Activated naive CD4-positive, alpha-beta T cell treated with anti-CD3 and anti-CD28 coated beads, Interleukin-2, amount 50 U/mL, for 72 hours (primary cell): Measurements from ENCODE around the gene PKHD1. TPM values are rescaled to one million over a fixed set of nuclear protein-coding genes. Genes with fewer than 3 reads are reported as not detected.

Source experiments
- ATAC-seq, 2 donors: fragments of 150-1000 bp; cut with Tn5 transposase; 2 replicates each; pipeline ENCODE4 v1.10.0; 2021; ENCODE audit warnings: mild to moderate bottlenecking in 2 of 2, moderate library complexity in 2 of 2
- DNase-seq, 2 donors: peaks; one replicate each; pipeline ENCODE4 v3.0.0; 2021 to 2022; ENCODE audit warnings: low spot score in 2 of 2
- H3K27ac Mint-ChIP-seq, 2 donors: one replicate each; pipeline ENCODE4 v1.8.0; 2022; ENCODE audit warnings: mild to moderate bottlenecking in 2 of 2, mixed read lengths in 2 of 2
- H3K36me3 Mint-ChIP-seq, 2 donors: one replicate each; pipeline ENCODE4 v1.8.0; 2022; ENCODE audit warnings: mixed read lengths in 2 of 2
- H3K9me3 Mint-ChIP-seq, 2 donors: one replicate each; pipeline ENCODE4 v1.8.0; 2022; ENCODE audit warnings: mixed read lengths in 2 of 2
- total RNA-seq, 2 donors: library from RNA; stranded (reverse); gene quantifications; one replicate each; pipeline ENCODE4 v1.2.3, GENCODE V29; 2022

Gene PKHD1
- total RNA-seq, 2 donors from 2014 or later, result not detected

DNA sequence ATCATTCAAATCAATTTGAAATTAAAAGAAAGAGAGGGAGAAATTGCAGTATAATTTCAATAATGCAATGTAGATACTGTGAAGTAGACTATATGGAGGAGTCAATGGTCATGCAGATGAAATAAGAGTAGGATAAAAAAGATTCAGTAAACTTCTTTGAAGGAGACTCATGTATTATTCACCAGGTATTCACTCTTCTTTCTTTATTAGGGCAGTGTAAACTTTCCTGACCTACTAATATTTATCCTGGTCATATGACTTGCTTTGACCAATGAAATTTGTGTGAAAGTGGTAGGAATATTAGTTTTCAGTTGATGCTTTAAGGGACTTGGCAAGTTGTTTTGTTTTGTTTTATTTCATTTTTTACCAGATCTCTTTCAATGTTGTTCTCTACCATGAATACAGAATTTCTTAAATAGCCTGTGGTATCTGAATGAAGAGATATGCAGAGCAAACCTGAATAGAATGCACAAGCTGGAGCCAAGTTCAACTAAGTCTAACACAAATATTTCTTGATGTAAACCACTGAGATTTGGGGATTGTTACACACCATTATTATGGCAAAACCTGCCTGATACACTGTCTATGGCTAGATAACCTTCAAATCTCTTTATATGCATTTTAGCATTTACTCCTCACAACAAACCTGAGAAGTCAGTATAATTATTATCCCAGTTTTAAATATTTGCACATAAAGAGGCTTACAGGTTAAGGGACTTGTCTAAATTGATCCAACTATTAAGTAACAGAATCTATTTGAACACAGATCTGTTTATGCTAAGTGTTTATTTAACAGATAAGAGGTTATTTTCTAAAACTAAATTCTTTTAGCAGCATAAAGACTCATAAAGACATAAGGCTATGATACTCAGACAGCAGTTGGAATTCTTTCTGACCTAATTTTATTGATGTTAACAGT lies 311.2 kb downstream of the PKHD1 start:
- H3K36me3 Mint-ChIP-seq, result no peaks in the 10 kb centered on the region
- no peaks in the 10 kb centered on the region for H3K9me3 Mint-ChIP-seq
- no peak for ATAC-seq
- DNase-seq, result no peak
- H3K27ac Mint-ChIP-seq, result no peak overlapping the region

DNA sequence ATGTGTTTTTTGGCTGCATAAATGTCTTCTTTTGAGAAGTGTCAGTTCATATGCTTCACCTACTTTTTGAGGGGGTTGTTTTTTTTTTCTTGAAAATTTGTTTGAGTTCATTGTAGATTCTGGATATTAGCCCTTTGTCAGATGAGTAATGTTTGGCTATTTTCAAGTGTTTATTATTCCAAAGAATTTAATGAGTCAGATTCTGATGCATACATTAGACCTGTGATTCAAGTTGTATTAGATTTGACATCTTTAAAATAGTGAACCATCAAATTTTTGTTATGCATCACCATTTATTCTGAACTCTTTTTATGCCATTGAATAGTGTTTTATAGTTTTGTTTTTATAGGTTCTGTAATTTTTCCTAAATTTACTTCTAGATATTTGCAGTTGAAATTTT lies 319.3 kb downstream of the PKHD1 start:
- H3K36me3 Mint-ChIP-seq, result no peaks in the 10 kb centered on the region
- peaks cover 8 to 20% of the 10 kb centered on the region in 2 donors for H3K9me3 Mint-ChIP-seq
- ATAC-seq, result no peak
- no peak for DNase-seq
- H3K27ac Mint-ChIP-seq, result no peak overlapping the region

DNA sequence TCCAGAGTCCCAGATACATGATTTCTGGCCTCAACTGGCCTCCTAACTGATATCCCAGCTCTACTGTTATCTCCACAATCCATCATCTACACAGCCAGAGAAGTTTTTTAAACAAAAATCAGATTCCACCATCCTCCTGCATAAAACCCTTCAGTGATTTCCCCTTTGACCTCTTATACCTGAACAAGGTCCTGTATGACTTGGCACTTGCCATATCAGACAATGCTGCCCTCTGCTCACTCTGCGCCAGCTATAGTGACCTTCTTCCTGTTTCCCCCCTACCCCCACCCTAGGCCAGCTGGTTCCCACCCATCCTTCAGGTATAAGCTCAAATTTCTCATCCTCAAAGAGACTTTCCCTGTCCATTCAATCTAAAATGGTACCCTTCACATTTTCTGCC lies 322.2 kb downstream of the PKHD1 start:
- H3K36me3 Mint-ChIP-seq, result no peaks in the 10 kb centered on the region
- no peak overlapping the region for H3K27ac Mint-ChIP-seq
- ATAC-seq, result no peak
- peaks cover 13 to 20% of the 10 kb centered on the region in 2 donors for H3K9me3 Mint-ChIP-seq
- DNase-seq, result no peak

GRCh38 chr6:51753635-51754034 lies 333.8 kb downstream of the PKHD1 start:
- ATAC-seq, result no peak
- H3K27ac Mint-ChIP-seq, result no peak overlapping the region
- H3K36me3 Mint-ChIP-seq, result no peaks in the 10 kb centered on the region
- H3K9me3 Mint-ChIP-seq, result peaks cover 0 to 3% of the 10 kb centered on the region in 2 donors
- no peak for DNase-seq

DNA sequence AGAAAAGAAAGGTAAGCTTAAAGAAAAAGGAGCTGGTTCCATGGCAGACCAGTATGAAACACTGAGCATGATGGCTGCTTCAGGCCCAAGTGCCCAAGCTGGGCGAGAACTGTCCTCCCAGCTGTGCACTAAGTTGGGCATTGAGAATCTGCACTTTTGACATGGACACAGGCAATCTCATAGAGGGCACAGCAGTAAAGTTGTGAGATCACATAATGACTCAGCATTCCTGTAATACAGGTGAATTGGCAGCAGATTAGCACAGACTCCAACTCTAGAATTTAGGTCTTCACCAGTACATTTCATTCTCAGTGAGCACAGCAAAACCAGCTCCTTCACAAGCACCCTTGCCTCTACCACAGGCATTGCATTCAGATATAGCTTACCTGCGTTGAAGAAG lies 343.4 kb downstream of the PKHD1 start:
- Mint-ChIP-seq H3K9me3 (peaks cover 5 to 10% of the 10 kb centered on the region in 2 donors), H3K36me3 (no peaks in the 10 kb centered on the region), H3K27ac (no peak overlapping the region)
- no peak for DNase-seq
- no peak for ATAC-seq

DNA sequence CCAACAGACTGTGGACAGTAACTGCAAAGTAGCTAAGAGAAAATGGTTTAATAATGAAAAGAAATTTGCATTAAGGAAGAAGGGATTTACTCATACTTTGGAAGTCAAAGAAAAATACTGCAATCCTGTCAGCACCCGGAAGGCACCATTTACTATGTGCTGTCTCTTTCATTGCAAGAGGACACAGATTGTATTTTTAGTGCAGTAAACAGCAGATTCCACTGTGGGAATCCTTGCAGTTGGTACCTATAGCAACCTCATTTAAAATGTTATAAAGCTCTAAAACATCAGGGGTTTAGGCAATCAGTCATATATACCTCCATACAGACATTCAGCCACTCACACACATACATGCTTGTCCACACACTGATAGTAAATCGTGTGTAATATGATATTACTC lies 346.8 kb downstream of the PKHD1 start:
- no peak for DNase-seq
- H3K36me3 Mint-ChIP-seq, result no peaks in the 10 kb centered on the region
- no peak for ATAC-seq
- H3K9me3 Mint-ChIP-seq, result peaks cover 5 to 10% of the 10 kb centered on the region in 2 donors
- no peak overlapping the region for H3K27ac Mint-ChIP-seq

DNA sequence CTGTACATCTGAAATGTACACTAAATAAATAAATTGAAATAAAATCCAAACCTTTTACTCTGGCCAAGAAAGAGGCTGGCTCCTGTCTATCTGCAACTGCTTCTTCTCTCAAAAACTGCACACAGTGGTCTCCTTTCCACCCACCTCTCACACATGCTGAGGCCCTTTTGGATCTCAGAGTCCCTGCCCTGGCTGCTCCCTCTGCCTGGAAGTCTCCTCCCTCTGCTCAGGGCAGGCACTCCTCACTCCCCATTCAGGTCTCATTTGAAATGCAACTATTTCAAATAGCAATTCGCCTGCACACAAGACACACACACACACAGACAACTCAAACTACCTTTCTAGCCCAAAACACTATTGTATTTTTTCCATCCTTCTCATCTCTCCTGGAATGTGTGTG lies 348.8 kb downstream of the PKHD1 start:
- H3K27ac Mint-ChIP-seq, result no peak overlapping the region
- no peaks in the 10 kb centered on the region for H3K36me3 Mint-ChIP-seq
- ATAC-seq (no peak), DNase-seq (no peak)
- H3K9me3 Mint-ChIP-seq, result peaks cover 5 to 9% of the 10 kb centered on the region in 2 donors

DNA sequence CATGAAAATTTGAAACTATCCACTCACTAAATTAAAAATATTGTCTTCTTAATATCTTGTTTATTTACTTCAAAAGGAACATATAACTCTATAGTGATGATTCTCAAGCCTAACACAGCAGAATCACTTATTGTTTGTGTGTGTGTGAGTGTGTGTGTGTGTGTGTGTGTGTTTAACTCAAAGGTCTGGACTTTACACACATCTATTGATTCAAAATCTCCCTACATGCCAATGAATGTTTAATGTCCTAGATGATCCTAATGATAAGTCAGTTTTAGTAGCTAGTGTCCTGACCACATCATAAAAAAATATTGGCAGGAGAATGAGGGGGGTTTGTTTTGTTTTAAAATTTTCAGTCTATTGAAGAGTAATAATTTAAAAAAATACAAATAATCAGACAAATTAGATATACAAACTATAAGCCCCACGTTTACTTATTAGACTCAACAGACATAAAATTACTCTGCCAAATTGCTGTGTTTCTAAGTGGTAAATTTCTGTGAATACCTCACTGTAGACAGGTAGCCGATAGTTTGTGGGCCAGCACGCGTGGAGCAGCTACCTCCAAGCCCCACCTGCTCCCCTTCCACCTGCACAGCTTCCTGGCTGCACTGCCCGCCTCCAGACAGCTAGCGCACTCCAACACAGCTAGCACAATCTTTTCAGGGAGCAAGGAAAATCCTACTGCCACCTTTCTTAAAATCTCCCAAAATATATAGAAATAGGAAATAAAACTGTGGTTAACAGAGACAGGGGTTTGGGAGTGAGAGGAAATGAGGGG lies 349.6 kb downstream of the PKHD1 start:
- Mint-ChIP-seq H3K27ac (no peak overlapping the region), H3K36me3 (no peaks in the 10 kb centered on the region), H3K9me3 (peaks cover under 1 to 6% of the 10 kb centered on the region in 2 donors)
- ATAC-seq (no peak), DNase-seq (no peak)

DNA sequence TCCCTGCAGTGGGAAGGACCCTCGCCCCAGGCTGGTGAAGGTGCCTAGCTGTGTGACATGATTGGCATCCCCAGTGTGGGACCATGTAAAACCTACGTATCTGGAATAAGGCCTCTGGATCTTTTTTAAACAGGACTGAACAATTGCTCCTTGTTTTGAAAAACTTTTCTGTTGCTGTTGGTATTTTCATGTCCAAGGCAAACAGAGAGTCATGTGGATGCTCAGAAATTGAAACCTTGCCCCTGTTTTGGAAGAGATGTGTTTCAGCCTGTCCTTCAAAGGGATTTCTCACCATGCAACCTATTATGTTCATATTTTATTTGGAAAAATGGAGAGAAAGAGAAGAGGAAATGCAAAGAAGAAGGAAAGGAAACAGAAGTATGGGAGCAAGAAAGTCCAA lies 362.3 kb downstream of the PKHD1 start:
- H3K27ac Mint-ChIP-seq, result no peak overlapping the region
- H3K9me3 Mint-ChIP-seq, result peaks cover 5 to 10% of the 10 kb centered on the region in 2 donors
- no peaks in the 10 kb centered on the region for H3K36me3 Mint-ChIP-seq
- no peak for DNase-seq
- no peak for ATAC-seq

DNA sequence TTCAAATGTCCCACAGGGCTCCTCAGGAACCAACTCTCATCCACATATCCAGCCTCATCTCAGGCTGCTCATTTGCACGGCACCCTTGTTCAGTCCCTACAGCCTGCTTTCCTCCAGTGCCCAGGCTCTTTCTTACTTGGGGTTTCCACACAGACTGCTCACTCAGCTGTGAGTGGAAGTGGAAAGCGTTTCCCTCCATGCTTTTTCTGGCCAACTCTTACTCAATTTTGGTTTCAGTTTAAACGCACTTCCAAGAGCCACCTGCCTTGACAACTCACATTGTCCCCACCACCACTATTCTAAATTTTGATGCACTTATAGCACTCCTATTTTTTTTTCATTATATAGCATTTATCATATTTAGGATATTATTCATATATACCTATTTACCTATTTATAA lies 367.1 kb downstream of the PKHD1 start:
- DNase-seq, result no peak

DNA sequence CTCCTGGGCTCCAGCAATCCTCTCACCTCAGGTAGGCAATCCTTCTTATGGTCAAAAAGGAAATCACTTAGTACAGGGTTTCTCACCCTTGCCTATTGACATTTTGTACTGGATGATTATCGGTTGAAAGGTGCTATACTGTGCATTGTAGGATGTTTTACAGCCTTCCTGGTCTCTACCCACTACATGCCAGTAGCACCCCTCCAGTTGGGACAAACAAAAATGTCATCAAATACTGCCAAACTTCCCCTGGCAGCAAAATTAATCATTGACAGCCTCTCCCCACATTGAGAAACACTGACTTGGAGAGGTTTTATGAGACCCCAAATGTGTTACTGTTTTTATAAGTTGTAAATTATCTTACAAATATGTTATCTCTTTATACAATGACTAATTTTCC lies 368.1 kb downstream of the PKHD1 start:
- ATAC-seq, result no peak
- H3K36me3 Mint-ChIP-seq, result no peaks in the 10 kb centered on the region
- peaks cover under 1 to 5% of the 10 kb centered on the region in 2 donors for H3K9me3 Mint-ChIP-seq
- no peak overlapping the region for H3K27ac Mint-ChIP-seq
- no peak for DNase-seq

More for the DNA sequence above, 367.1 kb downstream of the PKHD1 start:
- H3K9me3 Mint-ChIP-seq, result peaks cover 5% of the 10 kb centered on the region in 2 donors
- no peaks in the 10 kb centered on the region for H3K36me3 Mint-ChIP-seq
- no peak for ATAC-seq
- no peak overlapping the region for H3K27ac Mint-ChIP-seq

DNA sequence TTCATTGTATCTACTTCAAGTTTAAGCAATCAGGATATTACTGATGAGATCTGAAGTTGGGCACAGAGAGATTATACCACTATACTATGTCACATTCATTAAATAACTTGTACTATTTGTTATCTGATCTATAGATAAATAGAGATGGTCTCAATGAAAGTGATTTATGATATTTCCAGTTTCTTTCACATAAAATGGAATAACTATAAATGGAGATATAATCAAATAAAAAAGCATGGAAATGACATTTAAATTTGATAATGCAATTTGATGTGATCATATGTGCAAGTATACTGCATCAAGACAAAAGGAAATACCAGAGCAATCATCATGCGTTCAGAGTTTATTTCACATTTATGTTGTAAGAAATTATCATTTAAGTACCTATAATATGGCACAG lies 368.9 kb downstream of the PKHD1 start:
- peaks cover 0 to 5% of the 10 kb centered on the region in 2 donors for H3K9me3 Mint-ChIP-seq
- DNase-seq, result no peak

DNA sequence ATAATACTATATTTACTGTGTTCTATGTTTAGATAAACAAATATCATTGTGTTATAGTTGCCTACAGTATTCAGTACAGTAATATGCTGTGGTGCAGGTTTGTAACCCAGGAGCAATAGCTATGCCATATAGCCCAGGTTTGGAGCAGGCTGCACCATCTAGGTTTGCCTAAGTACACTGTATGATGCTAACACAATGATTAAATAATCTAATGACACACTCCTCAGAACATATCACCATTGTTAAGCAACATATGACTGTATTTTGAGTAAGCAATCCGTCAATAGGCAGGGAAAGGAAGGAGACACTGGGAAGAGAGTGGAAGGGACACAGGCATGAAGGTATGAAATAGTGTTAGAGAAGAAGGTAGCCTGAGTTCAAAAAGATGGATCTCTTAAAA lies 369.9 kb downstream of the PKHD1 start:
- Mint-ChIP-seq H3K36me3 (no peaks in the 10 kb centered on the region), H3K9me3 (peaks cover 0 to 5% of the 10 kb centered on the region in 2 donors)
- ATAC-seq, result no peak

More for the DNA sequence above, 368.9 kb downstream of the PKHD1 start:
- no peak overlapping the region for H3K27ac Mint-ChIP-seq
- ATAC-seq, result no peak
- no peaks in the 10 kb centered on the region for H3K36me3 Mint-ChIP-seq

GRCh38 chr6:51711876-51712275 lies 375.5 kb downstream of the PKHD1 start:
- peaks cover 3 to 5% of the 10 kb centered on the region in 2 donors for H3K9me3 Mint-ChIP-seq
- ATAC-seq, result no peak
- H3K36me3 Mint-ChIP-seq, result no peaks in the 10 kb centered on the region
- H3K27ac Mint-ChIP-seq, result no peak overlapping the region
- DNase-seq, result no peak

More for the DNA sequence above, 369.9 kb downstream of the PKHD1 start:
- DNase-seq, result no peak
- no peak overlapping the region for H3K27ac Mint-ChIP-seq

DNA sequence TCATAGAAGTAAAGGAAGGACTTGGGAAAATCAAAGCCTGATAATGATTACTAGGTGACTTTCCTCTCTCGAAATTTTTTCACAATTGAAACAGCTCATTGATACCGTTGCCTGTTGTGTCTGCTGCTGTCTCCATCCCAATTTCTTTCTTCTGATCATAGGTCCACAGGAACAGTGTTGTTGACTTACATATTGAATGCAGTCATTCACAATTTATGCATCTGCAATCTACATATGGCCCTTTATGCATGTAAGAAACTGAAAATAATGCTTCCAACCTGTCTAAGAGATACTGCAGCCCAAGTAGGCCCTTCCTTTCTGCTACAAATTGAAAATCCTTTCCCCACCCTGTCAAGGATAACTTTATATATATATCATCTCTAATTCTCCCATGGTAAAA lies 381.3 kb downstream of the PKHD1 start:
- no peak for ATAC-seq
- Mint-ChIP-seq H3K27ac (no peak overlapping the region), H3K9me3 (peaks cover 3 to 5% of the 10 kb centered on the region in 2 donors), H3K36me3 (no peaks in the 10 kb centered on the region)
- DNase-seq, result no peak

GRCh38 chr6:51704932-51705540 lies 382.4 kb downstream of the PKHD1 start:
- no peak for DNase-seq
- Mint-ChIP-seq H3K9me3 (peaks cover 3 to 5% of the 10 kb centered on the region in 2 donors), H3K36me3 (no peaks in the 10 kb centered on the region), H3K27ac (no peak overlapping the region)
- no peak for ATAC-seq

DNA sequence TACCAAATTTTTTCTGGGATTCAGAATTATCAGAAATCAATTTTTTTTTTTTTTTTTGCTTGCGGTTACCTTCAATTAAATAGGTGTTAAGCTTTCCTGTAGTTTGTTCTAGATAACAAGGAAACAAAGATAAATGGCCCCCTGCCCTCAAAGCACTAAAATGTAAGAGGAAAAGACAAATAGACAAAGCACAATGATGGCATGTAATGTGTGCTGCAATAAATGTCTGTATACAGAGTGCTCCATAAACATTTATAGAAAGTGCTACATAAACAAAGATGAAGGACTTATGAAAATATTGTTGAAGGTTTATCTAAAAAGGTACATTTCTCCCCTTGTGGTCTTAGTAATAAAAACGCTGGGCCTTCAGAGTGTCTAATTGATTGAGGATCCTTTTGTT lies 384.6 kb downstream of the PKHD1 start:
- H3K36me3 Mint-ChIP-seq, result no peaks in the 10 kb centered on the region
- H3K27ac Mint-ChIP-seq, result no peak overlapping the region
- no peak for ATAC-seq
- DNase-seq, result no peak
- peaks cover 0 to 3% of the 10 kb centered on the region in 2 donors for H3K9me3 Mint-ChIP-seq
